Hepatocyte (in vitro differentiated cells): ENCODE measurements around the gene PGM2. TPM values are rescaled to one million over a fixed set of nuclear protein-coding genes. Genes with fewer than 3 reads are reported as not detected.

ENCODE experiments used
- DNase-seq: peaks from one replicate; pipeline ENCODE4 v3.0.0-alpha.2; 2016; ENCODE audit warnings: low spot score
- H2AFZ ChIP-seq: fragments of 200-600 bp; sonication (generic); 2 replicates; pipeline ENCODE4 v1.6.0; 2016; ENCODE audit warnings: antibody characterized with exemption, mild to moderate bottlenecking
- H3K27ac ChIP-seq: fragments of 200-600 bp; sonication (generic); 2 replicates; pipeline ENCODE4 v1.5.1; 2016; ENCODE audit warnings: mild to moderate bottlenecking
- H3K27me3 ChIP-seq: fragments of 200-600 bp; sonication (generic); 2 replicates; pipeline ENCODE4 v1.6.1; 2016
- H3K36me3 ChIP-seq: fragments of 200-600 bp; sonication (generic); replicated peaks from 2 replicates; pipeline ENCODE4 v1.5.1; 2016; ENCODE audit warnings: low read depth; ENCODE audit not compliant: insufficient read depth
- H3K4me1 ChIP-seq: fragments of 200-600 bp; sonication (generic); 2 replicates; pipeline ENCODE4 v1.5.1; 2016; ENCODE audit warnings: mild to moderate bottlenecking, moderate library complexity; ENCODE audit not compliant: insufficient read depth
- H3K4me2 ChIP-seq: fragments of 200-600 bp; sonication (generic); 2 replicates; pipeline ENCODE4 v1.6.0; 2016
- H3K4me3 ChIP-seq: fragments of 200-600 bp; sonication (generic); 2 replicates; pipeline ENCODE4 v1.5.1; 2016; ENCODE audit warnings: mild to moderate bottlenecking
- H3K79me2 ChIP-seq: fragments of 200-600 bp; sonication (generic); 2 replicates; pipeline ENCODE4 v1.6.0; 2017; ENCODE audit warnings: mild to moderate bottlenecking
- H3K9me2 ChIP-seq: fragments of 200-600 bp; sonication (generic); replicated peaks from 2 replicates; pipeline ENCODE4 v1.6.0; 2017; ENCODE audit warnings: mild to moderate bottlenecking; ENCODE audit not compliant: insufficient read depth
- H3K9me3 ChIP-seq: fragments of 200-600 bp; sonication (generic); 2 replicates; pipeline ENCODE4 v1.5.1; 2016; ENCODE audit warnings: low read depth, mild to moderate bottlenecking
- H4K20me1 ChIP-seq: fragments of 200-600 bp; sonication (generic); 2 replicates; pipeline ENCODE4 v1.6.0; 2016; ENCODE audit warnings: mild to moderate bottlenecking; ENCODE audit not compliant: insufficient read depth, poor library complexity, severe bottlenecking
- EZH2 ChIP-seq: fragments of 200-600 bp; sonication (generic); IDR thresholded peaks from 2 replicates; pipeline ENCODE4 v1.6.1; 2016; ENCODE audit warnings: antibody characterized with exemption, mild to moderate bottlenecking, borderline replicate concordance
- EZH2phosphoT487 ChIP-seq: fragments of 200-600 bp; sonication (generic); IDR thresholded peaks from one replicate; pipeline ENCODE4 v1.6.1; 2018; ENCODE audit warnings: antibody characterized with exemption, mild to moderate bottlenecking, low read depth, moderate library complexity; ENCODE audit not compliant: unreplicated experiment, severe bottlenecking
- WGBS: methylation state at CpG from one replicate; pipeline ENCODE4 v1.1.6; 2016; ENCODE audit warnings: low lambda C conversion rate; ENCODE audit errors: missing lambda C conversion rate; 5-methylcytosine and 5-hydroxymethylcytosine counted together
- polyA plus RNA-seq: library from polyadenylated mRNA; unstranded; fragments of >200 nt; fragmentation: Nextera tagmentation; extraction: Ambion mirVana; gene quantifications from 2 replicates; pipeline ENCODE4 v1.2.1, GENCODE V29; 2016
- total RNA-seq: library from RNA; depleted of rRNA; stranded (reverse); fragments of >200 nt; gene quantifications from 2 replicates; pipeline ENCODE4 v1.2.3, GENCODE V29; 2014
- TF ChIP-seq, protein P1 (sequence below): fragments of 200-600 bp; sonication (generic); IDR thresholded peaks from 2 replicates; pipeline ENCODE4 v1.5.1; 2016; ENCODE audit warnings: antibody characterized with exemption, mild to moderate bottlenecking; ENCODE audit not compliant: poor library complexity

The PGM2 gene
- total and polyA plus RNA-seq, 2 experiments from 2014 or later = 11.2 to 28.2 TPM

DNA sequence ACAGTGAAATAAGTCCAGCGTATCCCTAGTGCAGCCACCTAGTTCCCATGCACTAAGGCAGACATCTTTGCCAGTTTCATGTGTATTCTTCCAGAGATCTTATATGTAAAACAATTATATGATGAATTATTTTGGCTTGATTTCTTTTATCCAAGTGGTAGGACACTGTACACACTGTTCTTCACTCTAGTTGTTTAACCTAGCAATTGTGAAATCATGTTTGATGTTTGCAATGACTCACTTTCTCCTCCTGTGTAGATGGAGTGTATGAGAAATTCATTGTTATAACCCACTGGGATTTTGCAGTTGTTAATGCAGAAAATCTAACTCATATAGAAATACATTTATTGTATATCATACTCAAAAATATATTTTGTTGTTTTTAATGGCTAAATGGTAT, 46.9 kb downstream of the PGM2 start:
- TF ChIP-seq, protein P1, sequence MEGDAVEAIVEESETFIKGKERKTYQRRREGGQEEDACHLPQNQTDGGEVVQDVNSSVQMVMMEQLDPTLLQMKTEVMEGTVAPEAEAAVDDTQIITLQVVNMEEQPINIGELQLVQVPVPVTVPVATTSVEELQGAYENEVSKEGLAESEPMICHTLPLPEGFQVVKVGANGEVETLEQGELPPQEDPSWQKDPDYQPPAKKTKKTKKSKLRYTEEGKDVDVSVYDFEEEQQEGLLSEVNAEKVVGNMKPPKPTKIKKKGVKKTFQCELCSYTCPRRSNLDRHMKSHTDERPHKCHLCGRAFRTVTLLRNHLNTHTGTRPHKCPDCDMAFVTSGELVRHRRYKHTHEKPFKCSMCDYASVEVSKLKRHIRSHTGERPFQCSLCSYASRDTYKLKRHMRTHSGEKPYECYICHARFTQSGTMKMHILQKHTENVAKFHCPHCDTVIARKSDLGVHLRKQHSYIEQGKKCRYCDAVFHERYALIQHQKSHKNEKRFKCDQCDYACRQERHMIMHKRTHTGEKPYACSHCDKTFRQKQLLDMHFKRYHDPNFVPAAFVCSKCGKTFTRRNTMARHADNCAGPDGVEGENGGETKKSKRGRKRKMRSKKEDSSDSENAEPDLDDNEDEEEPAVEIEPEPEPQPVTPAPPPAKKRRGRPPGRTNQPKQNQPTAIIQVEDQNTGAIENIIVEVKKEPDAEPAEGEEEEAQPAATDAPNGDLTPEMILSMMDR = no peak
- TF ChIP-seq EZH2 = no peak
- no peak for TF ChIP-seq EZH2phosphoT487
- Histone ChIP-seq H4K20me1 (no peaks in the 10 kb centered on the region), H3K4me3 (no peak overlapping the region), H3K4me2 (no peak overlapping the region), H3K27me3 (no peaks in the 10 kb centered on the region), H3K36me3 (no peaks in the 10 kb centered on the region), H3K9me3 (no peaks in the 10 kb centered on the region), H3K79me2 (no peaks in the 10 kb centered on the region), H3K4me1 (no peaks in the 10 kb centered on the region), H3K9me2 (no peaks in the 10 kb centered on the region), H2AFZ (no peak overlapping the region), H3K27ac (no peak overlapping the region)
- 93% methylated on average over 1 of the region's 1 CpG for WGBS
- DNase-seq = no peak

DNA sequence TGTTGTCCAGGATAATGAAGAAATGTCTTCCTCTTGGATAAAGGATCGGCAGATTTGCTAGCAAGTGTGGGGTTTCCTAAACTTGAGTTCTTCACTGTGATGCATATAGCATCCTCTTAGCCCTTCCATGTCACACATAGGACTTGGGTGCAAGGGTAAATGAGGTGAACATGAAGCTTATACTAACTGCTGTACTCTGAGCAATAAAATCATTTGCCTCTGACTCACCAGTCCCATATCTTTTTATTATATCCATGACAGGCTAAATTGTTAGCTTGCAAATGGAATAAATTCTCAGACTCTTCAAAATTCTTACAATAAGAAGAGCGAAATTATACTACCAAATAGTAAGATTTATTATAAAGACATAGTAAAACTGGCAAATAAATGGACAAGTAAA, 49.7 kb downstream of the PGM2 start:
- TF ChIP-seq EZH2 (no peak), EZH2phosphoT487 (no peak)
- TF ChIP-seq, protein P1 = no peak
- H3K27me3 ChIP-seq = no peaks in the 10 kb centered on the region
- H4K20me1 ChIP-seq = no peaks in the 10 kb centered on the region
- H3K9me3 ChIP-seq = no peaks in the 10 kb centered on the region
- H3K27ac ChIP-seq = no peak overlapping the region
- no peaks in the 10 kb centered on the region for H3K36me3 ChIP-seq
- no peak overlapping the region for H2AFZ ChIP-seq
- WGBS = 95% methylated on average over 2 of the region's 2 CpGs
- no peaks in the 10 kb centered on the region for H3K4me1 ChIP-seq
- no peak overlapping the region for H3K4me3 ChIP-seq
- DNase-seq = no peak
- H3K79me2 ChIP-seq = no peaks in the 10 kb centered on the region
- H3K4me2 ChIP-seq = no peak overlapping the region
- H3K9me2 ChIP-seq = no peaks in the 10 kb centered on the region

DNA sequence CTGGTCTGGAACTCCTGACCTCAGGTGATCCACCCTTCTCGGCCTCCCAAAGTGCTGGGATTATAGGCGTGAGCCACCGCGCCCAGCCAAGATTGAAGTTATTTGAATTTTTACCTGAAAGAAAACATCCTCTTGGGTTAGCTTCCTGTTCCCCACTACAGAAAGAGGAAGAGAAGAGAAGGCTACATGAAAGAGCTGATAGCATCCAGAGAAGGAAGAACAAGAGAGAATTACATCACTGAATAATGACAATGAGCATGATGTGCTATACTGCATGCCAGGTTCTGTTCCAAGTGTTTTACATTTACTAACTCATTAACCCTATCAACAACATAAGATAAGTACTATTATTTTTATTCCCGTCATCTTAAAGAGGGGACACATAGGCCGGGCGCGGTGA, 52.9 kb downstream of the PGM2 start:
- DNase-seq = no peak
- H2AFZ ChIP-seq = no peak overlapping the region
- H3K36me3 ChIP-seq = no peaks in the 10 kb centered on the region
- no peak overlapping the region for H3K27ac ChIP-seq
- H3K4me2 ChIP-seq = no peak overlapping the region
- H3K9me3 ChIP-seq = no peaks in the 10 kb centered on the region
- no peaks in the 10 kb centered on the region for H3K79me2 ChIP-seq
- TF ChIP-seq, protein P1 = no peak
- TF ChIP-seq EZH2 = no peak
- H3K27me3 ChIP-seq = no peaks in the 10 kb centered on the region
- no peaks in the 10 kb centered on the region for H4K20me1 ChIP-seq
- no peaks in the 10 kb centered on the region for H3K4me1 ChIP-seq
- H3K4me3 ChIP-seq = no peak overlapping the region
- WGBS = 89% methylated on average over 8 of the region's 8 CpGs
- no peaks in the 10 kb centered on the region for H3K9me2 ChIP-seq

DNA sequence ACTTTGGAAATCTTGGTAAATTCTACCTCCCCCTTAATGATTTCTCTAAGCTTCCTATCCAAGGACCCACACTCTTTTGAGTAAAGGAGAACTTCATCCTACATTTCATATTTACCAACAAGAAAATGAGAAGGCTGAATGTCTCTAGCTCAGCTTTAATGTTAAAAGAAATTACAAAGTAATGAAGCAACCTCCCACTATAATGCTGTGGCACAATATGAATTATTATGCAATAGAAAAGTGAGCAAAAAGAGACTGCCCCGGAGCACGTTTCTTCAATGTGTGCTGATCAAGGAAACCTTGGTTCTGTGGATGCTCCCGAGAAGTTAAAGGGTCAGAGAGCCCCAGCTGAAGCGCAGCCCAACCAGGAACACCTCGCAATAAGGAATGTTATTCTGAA, 55.3 kb downstream of the PGM2 start:
- TF ChIP-seq EZH2 = no peak
- TF ChIP-seq, protein P1 = no peak
- no peak for TF ChIP-seq EZH2phosphoT487
- Histone ChIP-seq H3K27me3 (no peaks in the 10 kb centered on the region), H3K27ac (no peak overlapping the region), H3K9me2 (no peaks in the 10 kb centered on the region), H3K4me1 (no peaks in the 10 kb centered on the region), H4K20me1 (no peaks in the 10 kb centered on the region), H3K9me3 (no peaks in the 10 kb centered on the region), H3K4me2 (no peak overlapping the region), H3K36me3 (no peaks in the 10 kb centered on the region), H3K79me2 (no peaks in the 10 kb centered on the region), H2AFZ (no peak overlapping the region), H3K4me3 (no peak overlapping the region)
- DNase-seq = no peak
- 85% methylated on average over 5 of the region's 5 CpGs for WGBS
